Measurements from ENCODE around the gene APOC3.

GRCh38 chr11:116882386-116882785 is 52.7 kb downstream of the APOC3 start:
- TF ChIP-seq CTCF (IDR thresholded peaks at IDR 0.05; ENCODE audit: insufficient read depth, low read length) (no peak), POLR2AphosphoS5 (IDR thresholded peaks at IDR 0.05; ENCODE audit: low read depth) (no peak), GABPA (IDR thresholded peaks at IDR 0.05; ENCODE audit: low read depth) (no peak)
